Gastrocnemius medialis (tissue), 4 donors: ENCODE measurements around the gene C6orf62. TPM values are rescaled to one million over a fixed set of nuclear protein-coding genes. Genes with fewer than 3 reads are reported as not detected.

ENCODE experiments used
- ATAC-seq, 2 donors: fragments of 150-250 bp; one replicate each; pipeline ENCODE4 v1.9.1; 2016
- DNase-seq, 2 donors: peaks; one replicate each; pipeline ENCODE4 v3.0.0-alpha.2; 2019
- H3K27ac ChIP-seq, 4 donors: fragments of 200-600 bp; sonication (generic); 1 replicate in 1 of 4; 2 replicates in 3 of 4; pipeline ENCODE4 v1.5.1; 2016 to 2018; ENCODE audit warnings: mild to moderate bottlenecking in 2 of 4, moderate library complexity in 1 of 4
- H3K27me3 ChIP-seq, 3 donors: fragments of 200-600 bp; sonication (generic) in 2 of 3; 1 replicate in 1 of 3; 2 replicates in 2 of 3; pipeline versions ENCODE4 v1.5.1 to v1.6.0; 2016 to 2019; ENCODE audit warnings: mild to moderate bottlenecking in 1 of 3, moderate library complexity in 1 of 3
- H3K36me3 ChIP-seq, 2 donors: fragments of 200-600 bp; sonication (generic) in 1 of 2; one replicate each; pipeline ENCODE4 v1.5.1; 2017 to 2018
- H3K4me1 ChIP-seq, 2 donors: fragments of 200-600 bp; sonication (generic) in 1 of 2; one replicate each; pipeline ENCODE4 v1.5.1; 2016 to 2017; ENCODE audit warnings: mild to moderate bottlenecking in 2 of 2
- H3K4me3 ChIP-seq, 4 donors: fragments of 200-600 bp; sonication (generic) in 3 of 4; 1 replicate in 1 of 4; 2 replicates in 3 of 4; pipeline ENCODE4 v1.5.1; 2016 to 2019; ENCODE audit warnings: mild to moderate bottlenecking in 2 of 4
- H3K9me3 ChIP-seq, 3 donors: fragments of 200-600 bp; sonication (generic) in 2 of 3; 1 replicate in 1 of 3; 2 replicates in 2 of 3; pipeline ENCODE4 v1.5.1; 2016 to 2019
- POLR2A ChIP-seq, 2 donors: fragments of 450-650 bp; IDR thresholded peaks; one replicate each; pipeline ENCODE4 v1.6.1; 2017; ENCODE audit warnings: antibody characterized with exemption in 2 of 2, mild to moderate bottlenecking in 2 of 2, moderate library complexity in 2 of 2
- in situ Hi-C, 4 donors: fragments of 200-750 bp; cut with MboI; loops; one replicate each; pipeline versions ENCODE4 v1.15.0 to v1.8.0; 2017; ENCODE audit warnings: low sequenced_read_pairs in 4 of 4
- intact Hi-C: fragments of 100-400 bp; cut with DNase I; formaldehyde crosslinking; loops from one replicate; pipeline ENCODE4 v1.15.1; 2023; ENCODE audit warnings: low total_unique reads
- total RNA-seq, 4 donors: library from RNA; depleted of rRNA; stranded (reverse); fragments of >200 nt; gene quantifications; one replicate each; pipeline versions ENCODE4 v1.1.0 to v1.2.3, GENCODE V29; 2016
- TF ChIP-seq, protein P1 (sequence below), 5 experiments: fragments of 450-650 bp in 3 of 5; fragments of 200-600 bp in 2 of 5; sonication (generic) in 2 of 5; IDR thresholded peaks in 4 of 5; conservative IDR thresholded peaks in 1 of 5; 1 replicate in 4 of 5; 2 replicates in 1 of 5; pipeline ENCODE4 v1.5.1; 2016 to 2019; ENCODE audit warnings: antibody characterized with exemption in 5 of 5, mild to moderate bottlenecking in 3 of 5, moderate library complexity in 3 of 5

Gene C6orf62
- total RNA-seq, 4 donors from 2014 or later: 24.1 to 50.7 (median 36.0) TPM

DNA sequence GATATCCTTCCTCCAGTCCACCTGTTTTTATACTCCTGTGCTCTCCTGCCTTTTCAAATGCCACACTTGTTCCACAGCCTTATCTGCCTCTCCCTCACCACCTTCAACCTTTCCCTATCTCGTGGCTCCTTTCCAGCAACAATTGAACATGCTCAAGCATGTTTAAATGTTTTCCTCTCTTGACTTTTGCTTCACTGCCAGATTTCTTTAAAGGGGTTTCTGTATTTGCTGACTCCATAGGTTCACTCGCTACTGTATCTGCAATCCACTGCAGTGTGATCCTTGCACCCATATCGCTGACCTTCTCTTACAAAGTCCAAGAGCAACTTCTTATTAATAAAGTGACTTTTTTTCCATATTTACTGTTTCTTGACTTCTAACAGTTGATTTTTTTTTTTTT is 44.6 kb upstream of the C6orf62 start:
- H3K9me3 ChIP-seq: no peaks in the 10 kb centered on the region
- intact Hi-C loops: no loop called here

GRCh38 chr6:24761851-24762250 is 42.9 kb upstream of the C6orf62 start:
- no peak for DNase-seq
- H3K36me3 ChIP-seq: no peaks in the 10 kb centered on the region
- ATAC-seq: no peak
- intact Hi-C loops: no loop called here
- no peaks in the 10 kb centered on the region for H3K27me3 ChIP-seq
- no peaks in the 10 kb centered on the region for H3K4me1 ChIP-seq
- H3K4me3 ChIP-seq: no peak overlapping the region
- no peak overlapping the region for H3K27ac ChIP-seq
- no peak for TF ChIP-seq POLR2A (IDR thresholded peaks at IDR 0.05)
- TF ChIP-seq, protein P1, sequence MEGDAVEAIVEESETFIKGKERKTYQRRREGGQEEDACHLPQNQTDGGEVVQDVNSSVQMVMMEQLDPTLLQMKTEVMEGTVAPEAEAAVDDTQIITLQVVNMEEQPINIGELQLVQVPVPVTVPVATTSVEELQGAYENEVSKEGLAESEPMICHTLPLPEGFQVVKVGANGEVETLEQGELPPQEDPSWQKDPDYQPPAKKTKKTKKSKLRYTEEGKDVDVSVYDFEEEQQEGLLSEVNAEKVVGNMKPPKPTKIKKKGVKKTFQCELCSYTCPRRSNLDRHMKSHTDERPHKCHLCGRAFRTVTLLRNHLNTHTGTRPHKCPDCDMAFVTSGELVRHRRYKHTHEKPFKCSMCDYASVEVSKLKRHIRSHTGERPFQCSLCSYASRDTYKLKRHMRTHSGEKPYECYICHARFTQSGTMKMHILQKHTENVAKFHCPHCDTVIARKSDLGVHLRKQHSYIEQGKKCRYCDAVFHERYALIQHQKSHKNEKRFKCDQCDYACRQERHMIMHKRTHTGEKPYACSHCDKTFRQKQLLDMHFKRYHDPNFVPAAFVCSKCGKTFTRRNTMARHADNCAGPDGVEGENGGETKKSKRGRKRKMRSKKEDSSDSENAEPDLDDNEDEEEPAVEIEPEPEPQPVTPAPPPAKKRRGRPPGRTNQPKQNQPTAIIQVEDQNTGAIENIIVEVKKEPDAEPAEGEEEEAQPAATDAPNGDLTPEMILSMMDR (IDR thresholded peaks at IDR 0.05 in 4 of 5, conservative IDR thresholded peaks at IDR 0.05 in 1 of 5): no peak
- in situ Hi-C loops: loop anchor here (10.0 kb wide), 1 partner anchor 177 kb away; no protein-coding TSS in a partner anchor
- no peaks in the 10 kb centered on the region for H3K9me3 ChIP-seq

More for the DNA sequence above, 44.6 kb upstream of the C6orf62 start:
- no peak overlapping the region for H3K4me3 ChIP-seq
- no peaks in the 10 kb centered on the region for H3K36me3 ChIP-seq
- TF ChIP-seq, protein P1 (IDR thresholded peaks at IDR 0.05 in 4 of 5, conservative IDR thresholded peaks at IDR 0.05 in 1 of 5): no peak
- TF ChIP-seq POLR2A (IDR thresholded peaks at IDR 0.05): no peak
- H3K27ac ChIP-seq: no peak overlapping the region
- ATAC-seq (no peak), DNase-seq (no peak)
- no peaks in the 10 kb centered on the region for H3K4me1 ChIP-seq
- in situ Hi-C loops: loop anchor here (10.0 kb wide), 1 partner anchor 179 kb away; no protein-coding TSS in a partner anchor
- H3K27me3 ChIP-seq: no peaks in the 10 kb centered on the region

DNA sequence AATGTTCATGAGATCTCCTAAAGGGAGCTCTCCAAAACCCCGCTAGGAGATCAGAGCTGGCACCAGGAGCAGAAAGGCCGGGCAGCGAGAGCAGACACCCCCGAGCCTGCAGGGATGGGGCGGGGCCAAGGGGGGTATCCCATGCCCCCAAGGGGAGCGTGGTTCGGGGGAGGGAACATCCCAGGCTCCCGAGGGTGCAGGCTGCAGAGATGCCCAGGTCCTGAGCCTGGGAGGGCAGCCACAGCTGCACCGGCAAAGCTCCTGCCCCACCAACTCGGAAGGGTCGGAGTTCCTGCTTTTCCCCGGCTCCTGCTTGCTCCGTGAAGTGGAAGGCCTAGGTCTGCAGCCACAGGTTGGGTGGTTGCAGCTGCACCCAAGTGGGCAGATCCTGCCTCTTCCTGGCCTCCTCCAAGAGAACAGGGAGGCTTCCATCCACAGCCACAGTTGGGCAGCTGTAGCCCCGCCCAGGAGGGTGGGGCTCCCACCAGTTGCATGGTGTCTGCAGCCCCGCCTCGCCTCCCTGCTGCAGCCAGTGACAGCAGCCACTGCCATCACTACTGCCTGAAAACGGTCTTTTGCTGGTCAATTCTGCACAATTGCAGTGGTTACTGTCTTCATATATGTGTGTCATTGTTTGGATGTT is 42.4 kb upstream of the C6orf62 start:
- no peaks in the 10 kb centered on the region for H3K4me1 ChIP-seq
- no peak overlapping the region for H3K4me3 ChIP-seq
- H3K27me3 ChIP-seq: no peaks in the 10 kb centered on the region
- no peak for DNase-seq
- H3K9me3 ChIP-seq: no peaks in the 10 kb centered on the region
- intact Hi-C loops: no loop called here
- no peaks in the 10 kb centered on the region for H3K36me3 ChIP-seq
- H3K27ac ChIP-seq: no peak overlapping the region
- TF ChIP-seq POLR2A (IDR thresholded peaks at IDR 0.05): no peak
- TF ChIP-seq, protein P1 (IDR thresholded peaks at IDR 0.05 in 4 of 5, conservative IDR thresholded peaks at IDR 0.05 in 1 of 5): no peak
- ATAC-seq: no peak
- in situ Hi-C loops: loop anchor here (10.0 kb wide), 1 partner anchor 177 kb away; no protein-coding TSS in a partner anchor

- no peak overlapping the region for H3K27ac ChIP-seq
- H3K4me1 ChIP-seq: no peaks in the 10 kb centered on the region
- no peaks in the 10 kb centered on the region for H3K9me3 ChIP-seq
- H3K36me3 ChIP-seq: no peaks in the 10 kb centered on the region
- in situ Hi-C loops: loop anchor here (10.0 kb wide), 1 partner anchor 175 kb away; no protein-coding TSS in a partner anchor
- TF ChIP-seq, protein P1 (IDR thresholded peaks at IDR 0.05 in 4 of 5, conservative IDR thresholded peaks at IDR 0.05 in 1 of 5): no peak
- TF ChIP-seq POLR2A (IDR thresholded peaks at IDR 0.05): no peak
- H3K27me3 ChIP-seq: no peaks in the 10 kb centered on the region
- no peak for ATAC-seq
- intact Hi-C loops: no loop called here
- no peak for DNase-seq
- H3K4me3 ChIP-seq: no peak overlapping the region
These were observed 41.3 kb upstream of the C6orf62 start for GRCh38 chr6:24760210-24760609.
